ENCODE measurements around the gene AP1S1.
A peak's percentile ranks its signal among the peaks of the same experiment; 100 is the strongest.

The AP1S1 gene

GRCh38 chr7:101124376-101125056 is 29.8 kb upstream of the AP1S1 start:
- no peak for DNase-seq (ENCODE audit: low read depth)
- no peak overlapping the region for H3K4me3 ChIP-seq (ENCODE audit: control insufficient read depth, low read depth, low read length)
- TF ChIP-seq CTCF (IDR thresholded peaks at IDR 0.05; ENCODE audit: control insufficient read depth, insufficient read depth, low read depth, low read length, missing control alignments): no peak

- DNase-seq (ENCODE audit: low read depth): no peak
- no peak overlapping the region for H3K4me3 ChIP-seq (ENCODE audit: control insufficient read depth, low read depth, low read length)
- TF ChIP-seq CTCF (IDR thresholded peaks at IDR 0.05; ENCODE audit: control insufficient read depth, insufficient read depth, low read depth, low read length, missing control alignments): no peak
Measured at GRCh38 chr7:101125989-101126650, 28.2 kb upstream of the AP1S1 start.

DNA sequence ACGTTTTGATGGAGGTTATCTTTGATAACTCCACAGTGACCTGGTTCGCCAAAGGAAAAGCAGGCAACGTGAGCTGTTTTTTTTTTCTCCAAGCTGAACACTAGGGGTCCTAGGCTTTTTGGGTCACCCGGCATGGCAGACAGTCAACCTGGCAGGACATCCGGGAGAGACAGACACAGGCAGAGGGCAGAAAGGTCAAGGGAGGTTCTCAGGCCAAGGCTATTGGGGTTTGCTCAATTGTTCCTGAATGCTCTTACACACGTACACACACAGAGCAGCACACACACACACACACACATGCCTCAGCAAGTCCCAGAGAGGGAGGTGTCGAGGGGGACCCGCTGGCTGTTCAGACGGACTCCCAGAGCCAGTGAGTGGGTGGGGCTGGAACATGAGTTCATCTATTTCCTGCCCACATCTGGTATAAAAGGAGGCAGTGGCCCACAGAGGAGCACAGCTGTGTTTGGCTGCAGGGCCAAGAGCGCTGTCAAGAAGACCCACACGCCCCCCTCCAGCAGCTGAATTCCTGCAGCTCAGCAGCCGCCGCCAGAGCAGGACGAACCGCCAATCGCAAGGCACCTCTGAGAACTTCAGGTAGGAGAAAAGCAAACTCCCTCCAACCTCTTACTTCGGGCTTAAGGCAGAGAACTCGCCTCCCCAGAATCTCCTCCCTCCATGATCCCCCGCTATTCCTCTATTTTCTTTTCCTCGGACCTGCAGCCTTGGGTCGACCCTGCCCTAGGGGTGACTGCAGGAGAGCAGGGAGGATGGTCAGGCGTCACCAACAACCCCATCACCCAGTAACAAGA is 27.4 kb upstream of the AP1S1 start, which contains the start of gene SERPINE1:
TSS of gene SERPINE1 (plus strand) at position 454 of the 809 bp plus-strand sequence. CDS start 1,290 bp downstream, outside the sequence.
- TF ChIP-seq CTCF (IDR thresholded peaks at IDR 0.05; ENCODE audit: control insufficient read depth, insufficient read depth, low read depth, low read length, missing control alignments): peak; percentile 40
- peak; percentile 99 for DNase-seq (ENCODE audit: low read depth)
- peak within 1 kb of the TSS; percentile 91 for H3K4me3 ChIP-seq (ENCODE audit: control insufficient read depth, low read depth, low read length)

GRCh38 chr7:101127460-101128039 is 26.7 kb upstream of the AP1S1 start:
- no peak for DNase-seq (ENCODE audit: low read depth)
- no peak for TF ChIP-seq CTCF (IDR thresholded peaks at IDR 0.05; ENCODE audit: control insufficient read depth, insufficient read depth, low read depth, low read length, missing control alignments)
- peak overlapping the region; percentile 91 for H3K4me3 ChIP-seq (ENCODE audit: control insufficient read depth, low read depth, low read length)

GRCh38 chr7:101128040-101128834 is 26.0 kb upstream of the AP1S1 start:
- no peak for DNase-seq (ENCODE audit: low read depth)
- H3K4me3 ChIP-seq (ENCODE audit: control insufficient read depth, low read depth, low read length): peak overlapping the region; percentile 91
- no peak for TF ChIP-seq CTCF (IDR thresholded peaks at IDR 0.05; ENCODE audit: control insufficient read depth, insufficient read depth, low read depth, low read length, missing control alignments)
